T-helper 9 cell (primary cell): ENCODE results near the gene ZNF484.
A peak's percentile ranks its signal among the peaks of the same experiment; 100 is the strongest.
"Not testable (repeated sequence)": the region's sequence is repeated elsewhere in the genome, so short reads cannot be mapped to it uniquely, and the experiment has no call there.

Experiments used
- DNase-seq: peaks from one replicate; pipeline ENCODE4 v3.0.0-alpha.2; 2020
- total RNA-seq, 2 donors: gene quantifications; one replicate each; lab custom pipeline; 2026; lab: John Stamatoyannopoulos, UW

The ZNF484 gene
- 41.3 to 42.3 reads per million in 2 donors for total RNA-seq

- peak; percentile 94 for DNase-seq
Observed at GRCh38 chr9:92877531-92878430, at the start of gene ZNF484. TSS of gene ZNF484 (minus strand) at chr9:92878038. CDS start at chr9:92875029, 3,009 bp downstream.

- DNase-seq: no peak
Observed at GRCh38 chr9:92920437-92920836, 42.6 kb upstream of the ZNF484 start.

- DNase-seq: no peak
Observed at GRCh38 chr9:92917176-92917800, 39.5 kb upstream of the ZNF484 start.

- no peak for DNase-seq
Observed at GRCh38 chr9:92911511-92912475, 34.0 kb upstream of the ZNF484 start.

- not testable (repeated sequence) for DNase-seq
Observed at GRCh38 chr9:92905137-92905536, 27.3 kb upstream of the ZNF484 start.

- DNase-seq: no peak
Observed at GRCh38 chr9:92897323-92897722, 19.5 kb upstream of the ZNF484 start.

GRCh38 chr9:92895812-92896436 is 18.1 kb upstream of the ZNF484 start:
- no peak for DNase-seq

GRCh38 chr9:92894711-92895362 is 17.0 kb upstream of the ZNF484 start:
- DNase-seq: no peak

GRCh38 chr9:92893916-92894610 is 16.2 kb upstream of the ZNF484 start:
- not testable (repeated sequence) for DNase-seq

- DNase-seq: not testable (repeated sequence)
Observed at GRCh38 chr9:92892276-92892675, 14.4 kb upstream of the ZNF484 start.

GRCh38 chr9:92890761-92891160 is 12.9 kb upstream of the ZNF484 start:
- no peak for DNase-seq

GRCh38 chr9:92887880-92888338 is 10.1 kb upstream of the ZNF484 start:
- no peak for DNase-seq

- DNase-seq: peak; percentile 30
Observed at GRCh38 chr9:92886846-92887610, 9.2 kb upstream of the ZNF484 start.

- DNase-seq: not testable (repeated sequence)
Observed at GRCh38 chr9:92883666-92884405, 6.0 kb upstream of the ZNF484 start.

GRCh38 chr9:92882276-92882675 is 4.4 kb upstream of the ZNF484 start:
- no peak for DNase-seq

GRCh38 chr9:92875373-92875772 is 2.5 kb downstream of the ZNF484 start:
- no peak for DNase-seq

GRCh38 chr9:92870289-92870688 is 7.5 kb downstream of the ZNF484 start:
- DNase-seq: no peak

GRCh38 chr9:92866600-92866999 is 11.2 kb downstream of the ZNF484 start:
- not testable (repeated sequence) for DNase-seq

GRCh38 chr9:92864152-92864551 is 13.7 kb downstream of the ZNF484 start:
- DNase-seq: no peak
